ENCODE results near the gene SNPH.

DNA sequence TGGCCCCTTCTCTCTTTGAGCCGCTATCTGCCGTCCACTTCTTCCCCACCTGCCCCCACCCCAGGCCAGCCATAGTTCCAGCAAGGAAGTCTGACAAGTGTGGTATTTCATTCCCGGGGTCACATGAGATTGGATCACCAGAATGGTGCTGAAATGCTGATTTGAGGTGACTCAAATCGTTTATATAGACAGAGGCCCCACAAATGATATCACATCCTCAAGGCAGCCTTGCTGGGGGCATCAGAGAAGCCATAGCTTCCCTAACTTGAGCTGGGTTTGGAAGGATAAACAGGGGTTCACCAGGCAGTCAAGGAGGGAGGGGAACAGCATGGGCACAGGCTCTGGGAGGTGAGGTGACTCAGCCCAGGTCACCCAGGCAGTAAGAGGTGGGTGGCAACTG, 53.0 kb downstream of the SNPH start:
- TF ChIP-seq, protein P1, sequence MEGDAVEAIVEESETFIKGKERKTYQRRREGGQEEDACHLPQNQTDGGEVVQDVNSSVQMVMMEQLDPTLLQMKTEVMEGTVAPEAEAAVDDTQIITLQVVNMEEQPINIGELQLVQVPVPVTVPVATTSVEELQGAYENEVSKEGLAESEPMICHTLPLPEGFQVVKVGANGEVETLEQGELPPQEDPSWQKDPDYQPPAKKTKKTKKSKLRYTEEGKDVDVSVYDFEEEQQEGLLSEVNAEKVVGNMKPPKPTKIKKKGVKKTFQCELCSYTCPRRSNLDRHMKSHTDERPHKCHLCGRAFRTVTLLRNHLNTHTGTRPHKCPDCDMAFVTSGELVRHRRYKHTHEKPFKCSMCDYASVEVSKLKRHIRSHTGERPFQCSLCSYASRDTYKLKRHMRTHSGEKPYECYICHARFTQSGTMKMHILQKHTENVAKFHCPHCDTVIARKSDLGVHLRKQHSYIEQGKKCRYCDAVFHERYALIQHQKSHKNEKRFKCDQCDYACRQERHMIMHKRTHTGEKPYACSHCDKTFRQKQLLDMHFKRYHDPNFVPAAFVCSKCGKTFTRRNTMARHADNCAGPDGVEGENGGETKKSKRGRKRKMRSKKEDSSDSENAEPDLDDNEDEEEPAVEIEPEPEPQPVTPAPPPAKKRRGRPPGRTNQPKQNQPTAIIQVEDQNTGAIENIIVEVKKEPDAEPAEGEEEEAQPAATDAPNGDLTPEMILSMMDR (IDR thresholded peaks at IDR 0.05): no peak
- no peak for TF ChIP-seq POLR2A (IDR thresholded peaks at IDR 0.05)
